Psoas muscle (tissue), 8 donors: ENCODE results near the gene CNDP1. TPM values are rescaled to one million over a fixed set of nuclear protein-coding genes. Genes with fewer than 3 reads are reported as not detected.

Source experiments
- ATAC-seq, 4 donors: fragments of 200-7000 bp; cut with Tn5 transposase; one replicate each; pipeline ENCODE4 v1.9.1; 2020; ENCODE audit warnings: moderate library complexity in 3 of 4, mild to moderate bottlenecking in 2 of 4
- DNase-seq, 2 donors: peaks; one replicate each; pipeline ENCODE4 v3.0.0-alpha.2; 2020
- H3K27ac ChIP-seq: fragments of 200-600 bp; one replicate; pipeline ENCODE4 v1.8.0; 2022
- H3K27me3 ChIP-seq, 3 donors: fragments of 200-600 bp in 1 of 3; one replicate each; pipeline versions ENCODE4 v1.6.1 to v1.8.0; 2013 to 2022; ENCODE audit warnings: low read length in 2 of 3, mild to moderate bottlenecking in 2 of 3, moderate library complexity in 1 of 3; ENCODE audit not compliant: insufficient read depth in 3 of 3
- H3K36me3 ChIP-seq, 2 donors: fragments of 200-600 bp in 1 of 2; one replicate each; pipeline versions ENCODE4 v1.6.1 to v1.8.0; 2013 to 2022; ENCODE audit warnings: low read depth in 1 of 2, mild to moderate bottlenecking in 1 of 2, moderate library complexity in 1 of 2; ENCODE audit not compliant: insufficient read depth in 1 of 2
- H3K4me1 ChIP-seq: fragments of 200-600 bp; one replicate; pipeline ENCODE4 v1.8.0; 2022
- H3K4me3 ChIP-seq: fragments of 200-600 bp; one replicate; pipeline ENCODE4 v1.8.0; 2022; ENCODE audit warnings: mild to moderate bottlenecking
- H3K9me3 ChIP-seq: fragments of 200-600 bp; one replicate; pipeline ENCODE4 v1.8.0; 2022
- WGBS, 3 donors: extraction: QIAGEN DNeasy Blood & Tissue Kit; methylation state at CpG; one replicate each; pipeline versions ENCODE4 v1.1.6 to v1.1.7; 2013; 5-methylcytosine and 5-hydroxymethylcytosine counted together
- intact Hi-C, 2 donors: fragments of 100-400 bp; cut with DNase I; formaldehyde crosslinking; loops; one replicate each; pipeline versions ENCODE4 v1.11.0 to v1.14.2; 2022
- polyA plus RNA-seq, 3 donors: library from polyadenylated mRNA; stranded (reverse); fragments of 200-250 nt; gene quantifications; one replicate each; pipeline ENCODE4 v1.2.3, GENCODE V29; 2013
- total RNA-seq, 4 donors: library from RNA; stranded (reverse); fragmentation: NEBNext Ultra II Directional in 2 of 4; extraction: Animal tissue kit (Norgen Biotek cat#: 25700) in 2 of 4; gene quantifications; one replicate each; pipeline versions ENCODE4 v1.2.1 to v1.2.4, GENCODE V29; 2021 to 2023
- TF ChIP-seq, protein P1 (sequence below): fragments of 200-600 bp; IDR thresholded peaks from one replicate; pipeline ENCODE4 v1.8.0; 2022; ENCODE audit warnings: antibody characterized with exemption
- donor health status: healthy with polysubstance abuse.
- donor health status: DM: no; HTN: no; CAD: no; lungs with moderate emphysema.
- donor health status: Bipolar disorder and iron deficiency.
- donor health status: healthy.
- donor health status: DM: yes; HTN: yes; CAD: no.
- donor health status: DM: no; HTN: no; CAD: no.
- donor health status: DM: no; HTN: no; CAD: no.
- donor health status: DM: yes; HTN: yes; CAD: no.

CNDP1 gene
- total and polyA plus RNA-seq, 7 donors, result 0.04 TPM; not detected in 6

GRCh38 chr18:74529811-74530583, 4.3 kb upstream of the CNDP1 start:
- DNase-seq, result no peak
- intact Hi-C loops, result loop anchor here in 1 of 2 donors (10.0 kb wide), 1 partner anchor 55 kb away; no protein-coding TSS in a partner anchor
- TF ChIP-seq, protein P1, sequence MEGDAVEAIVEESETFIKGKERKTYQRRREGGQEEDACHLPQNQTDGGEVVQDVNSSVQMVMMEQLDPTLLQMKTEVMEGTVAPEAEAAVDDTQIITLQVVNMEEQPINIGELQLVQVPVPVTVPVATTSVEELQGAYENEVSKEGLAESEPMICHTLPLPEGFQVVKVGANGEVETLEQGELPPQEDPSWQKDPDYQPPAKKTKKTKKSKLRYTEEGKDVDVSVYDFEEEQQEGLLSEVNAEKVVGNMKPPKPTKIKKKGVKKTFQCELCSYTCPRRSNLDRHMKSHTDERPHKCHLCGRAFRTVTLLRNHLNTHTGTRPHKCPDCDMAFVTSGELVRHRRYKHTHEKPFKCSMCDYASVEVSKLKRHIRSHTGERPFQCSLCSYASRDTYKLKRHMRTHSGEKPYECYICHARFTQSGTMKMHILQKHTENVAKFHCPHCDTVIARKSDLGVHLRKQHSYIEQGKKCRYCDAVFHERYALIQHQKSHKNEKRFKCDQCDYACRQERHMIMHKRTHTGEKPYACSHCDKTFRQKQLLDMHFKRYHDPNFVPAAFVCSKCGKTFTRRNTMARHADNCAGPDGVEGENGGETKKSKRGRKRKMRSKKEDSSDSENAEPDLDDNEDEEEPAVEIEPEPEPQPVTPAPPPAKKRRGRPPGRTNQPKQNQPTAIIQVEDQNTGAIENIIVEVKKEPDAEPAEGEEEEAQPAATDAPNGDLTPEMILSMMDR, result no peak
- no peaks in the 10 kb centered on the region for H3K27me3 ChIP-seq
- H3K4me1 ChIP-seq, result no peaks in the 10 kb centered on the region
- no peak overlapping the region for H3K27ac ChIP-seq
- H3K36me3 ChIP-seq, result no peaks in the 10 kb centered on the region
- no peaks in the 10 kb centered on the region for H3K9me3 ChIP-seq
- H3K4me3 ChIP-seq, result no peak overlapping the region
- 87 to 90% (median 89%) methylated on average over 25 of the region's 25 CpGs for WGBS, 3 donors
- no peak for ATAC-seq

DNA sequence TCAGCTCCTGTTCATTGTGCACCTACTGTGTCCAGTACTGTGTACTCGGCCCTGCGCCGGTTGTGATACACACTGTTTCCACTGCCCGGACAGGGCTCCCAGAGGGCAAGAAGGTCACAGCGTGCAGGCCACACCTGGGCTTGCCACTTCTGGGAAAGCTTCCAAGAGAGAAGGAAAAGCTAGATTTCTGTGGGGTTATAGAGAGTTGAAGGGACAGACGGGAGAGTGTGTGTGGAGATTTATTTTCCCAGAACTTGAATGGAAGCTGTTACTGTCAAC, 3.8 kb upstream of the CNDP1 start:
- intact Hi-C loops, result loop anchor here in 1 of 2 donors (10.0 kb wide), 1 partner anchor 56 kb away; no protein-coding TSS in a partner anchor

GRCh38 chr18:74531043-74531442, 3.3 kb upstream of the CNDP1 start:
- DNase-seq, result no peak

More for the DNA sequence above, 3.8 kb upstream of the CNDP1 start:
- 73 to 78% (median 74%) methylated on average over 6 of the region's 6 CpGs for WGBS, 3 donors
- DNase-seq (no peak), ATAC-seq (no peak)
- TF ChIP-seq, protein P1, result no peak
- no peaks in the 10 kb centered on the region for H3K4me1 ChIP-seq
- no peak overlapping the region for H3K27ac ChIP-seq
- no peaks in the 10 kb centered on the region for H3K9me3 ChIP-seq
- H3K4me3 ChIP-seq, result no peak overlapping the region
- H3K36me3 ChIP-seq, result no peaks in the 10 kb centered on the region
- no peaks in the 10 kb centered on the region for H3K27me3 ChIP-seq

GRCh38 chr18:74532511-74533025, 1.7 kb upstream of the CNDP1 start:
- Histone ChIP-seq H3K27ac (no peak overlapping the region), H3K9me3 (no peaks in the 10 kb centered on the region), H3K4me3 (no peak overlapping the region), H3K36me3 (no peaks in the 10 kb centered on the region), H3K27me3 (no peaks in the 10 kb centered on the region), H3K4me1 (no peaks in the 10 kb centered on the region)
- intact Hi-C loops, result loop anchor here in 1 of 2 donors (10.0 kb wide), 1 partner anchor 58 kb away; no protein-coding TSS in a partner anchor
- TF ChIP-seq, protein P1, result no peak
- WGBS, 3 donors, result 53 to 64% (median 61%) methylated on average over 8 to 9 of the region's 9 CpGs
- ATAC-seq, result no peak
- DNase-seq, result no peak

More at GRCh38 chr18:74531043-74531442, 3.3 kb upstream of the CNDP1 start:
- Histone ChIP-seq H3K36me3 (no peaks in the 10 kb centered on the region), H3K27me3 (no peaks in the 10 kb centered on the region), H3K9me3 (no peaks in the 10 kb centered on the region), H3K4me3 (no peak overlapping the region), H3K4me1 (no peaks in the 10 kb centered on the region), H3K27ac (no peak overlapping the region)
- TF ChIP-seq, protein P1, result no peak
- no peak for ATAC-seq
- intact Hi-C loops, result loop anchor here in 1 of 2 donors (10.0 kb wide), 1 partner anchor 56 kb away; no protein-coding TSS in a partner anchor
- WGBS, 3 donors, result 87 to 90% (median 88%) methylated on average over 7 of the region's 7 CpGs
